ENCODE measurements around the gene C1orf167.

- TF ChIP-seq EZH2 (IDR thresholded peaks at IDR 0.05; ENCODE audit: borderline replicate concordance, low read length) (no peak), CTCF (conservative IDR thresholded peaks at IDR 0.05 in 1 of 2, IDR thresholded peaks at IDR 0.05 in 1 of 2; ENCODE audit: extremely low read depth in 1 of 2, insufficient read depth in 1 of 2, low read depth in 1 of 2, low read length in 2 of 2) (no peak)
These were observed 19.3 kb downstream of the C1orf167 start for GRCh38 chr1:11781297-11781696.

Measured in mammary epithelial cell (primary cell).